ENCODE data around the gene AHI1.
A peak's percentile ranks its signal among the peaks of the same experiment; 100 is the strongest.

AHI1 gene

DNA sequence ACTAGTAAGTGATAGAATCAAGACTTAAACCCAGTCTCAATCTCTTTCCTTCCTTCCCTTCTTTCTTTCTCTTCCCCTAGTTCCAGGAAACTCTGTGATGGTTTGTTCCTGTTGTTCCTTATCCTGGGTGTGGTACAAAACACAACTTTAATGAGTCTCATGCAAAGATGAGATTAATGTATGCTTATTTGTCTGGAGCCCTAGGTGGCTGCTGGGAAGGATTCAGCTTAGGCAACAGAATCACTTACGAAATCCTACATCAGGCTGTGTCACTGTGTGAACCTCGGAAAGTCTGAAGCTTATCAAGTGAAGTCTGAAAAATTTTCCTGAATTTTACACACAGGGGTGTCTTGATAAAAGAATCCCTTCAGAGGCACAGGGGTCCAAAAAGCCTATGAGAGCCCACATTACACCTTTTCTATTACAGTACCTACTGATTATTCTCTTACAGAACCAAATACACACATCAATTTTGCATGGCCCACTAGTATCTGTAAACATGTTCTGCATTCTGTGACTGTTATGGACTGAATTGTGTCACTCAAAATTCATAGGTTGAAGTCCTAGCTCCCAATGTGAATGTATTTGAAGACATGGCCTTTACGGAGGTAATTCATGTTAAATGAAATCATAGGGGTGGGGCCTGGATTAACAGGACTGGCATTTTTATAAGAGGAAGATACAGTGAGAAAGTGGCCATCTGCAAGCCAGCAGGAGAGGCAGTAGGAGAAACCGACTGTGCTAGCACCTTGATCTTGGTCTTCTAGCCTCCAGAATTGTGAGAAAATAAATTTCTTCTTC is 171.7 kb downstream of the AHI1 start:
- DNase-seq: no peak

DNA sequence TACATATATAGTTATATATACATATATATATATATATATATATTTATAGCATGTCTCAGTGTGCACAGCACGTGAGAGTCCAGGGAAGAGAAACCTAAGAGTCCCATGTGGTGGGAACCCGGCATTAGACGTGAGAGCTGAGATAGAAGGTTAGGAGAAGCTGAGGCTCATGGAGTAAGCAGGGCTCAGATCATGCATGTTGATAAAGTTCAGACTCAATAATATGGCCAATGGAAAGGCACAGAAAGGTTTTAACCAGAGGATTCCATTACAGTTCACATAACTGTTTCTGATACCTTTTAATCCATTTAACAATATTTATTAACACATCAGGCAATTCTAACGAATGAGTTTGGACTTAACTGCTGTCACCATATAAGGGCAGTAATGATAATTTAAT is 173.0 kb downstream of the AHI1 start:
- no peak for DNase-seq

DNA sequence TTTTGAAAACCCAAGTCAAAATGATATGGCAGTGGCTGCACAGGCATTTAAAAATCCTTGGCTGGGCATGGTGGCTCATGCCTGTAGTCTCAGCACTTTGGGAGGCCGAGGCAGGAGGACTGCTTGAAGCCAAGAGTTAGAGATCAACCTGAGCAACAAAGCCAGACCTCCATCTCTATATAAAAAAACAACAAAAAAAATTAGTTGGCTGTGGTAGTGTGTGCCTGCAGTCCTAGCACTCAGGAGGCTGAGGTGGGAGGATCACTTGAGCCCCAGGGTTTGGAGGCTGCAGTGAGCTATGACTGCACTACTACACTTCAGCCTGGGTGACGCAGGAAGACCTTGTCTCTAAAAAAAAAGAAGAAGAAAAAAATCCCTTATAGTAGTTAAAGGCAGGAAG is 173.6 kb downstream of the AHI1 start:
- DNase-seq: no peak

DNA sequence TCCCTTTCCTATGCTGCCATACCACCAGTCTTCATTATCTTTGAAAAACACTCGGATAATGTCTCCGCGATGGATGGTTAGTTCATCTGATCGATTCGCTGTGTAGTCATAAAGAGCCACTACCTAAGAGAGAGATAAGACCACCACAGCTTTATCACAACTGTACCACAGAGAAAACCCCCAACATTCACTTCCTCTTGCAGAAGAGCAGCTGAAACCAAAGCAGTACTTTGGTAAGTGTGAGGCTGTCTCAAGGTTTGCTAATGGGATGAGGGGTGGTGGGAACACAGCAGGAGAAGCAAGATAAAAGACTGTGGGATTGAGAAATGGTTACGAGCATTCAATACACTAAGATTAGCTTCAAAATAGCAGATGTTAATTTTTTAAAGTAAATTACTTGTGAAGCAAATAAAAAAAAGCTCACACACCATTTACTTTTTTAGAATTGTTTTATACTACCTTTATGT is 174.3 kb downstream of the AHI1 start:
- DNase-seq: no peak

DNA sequence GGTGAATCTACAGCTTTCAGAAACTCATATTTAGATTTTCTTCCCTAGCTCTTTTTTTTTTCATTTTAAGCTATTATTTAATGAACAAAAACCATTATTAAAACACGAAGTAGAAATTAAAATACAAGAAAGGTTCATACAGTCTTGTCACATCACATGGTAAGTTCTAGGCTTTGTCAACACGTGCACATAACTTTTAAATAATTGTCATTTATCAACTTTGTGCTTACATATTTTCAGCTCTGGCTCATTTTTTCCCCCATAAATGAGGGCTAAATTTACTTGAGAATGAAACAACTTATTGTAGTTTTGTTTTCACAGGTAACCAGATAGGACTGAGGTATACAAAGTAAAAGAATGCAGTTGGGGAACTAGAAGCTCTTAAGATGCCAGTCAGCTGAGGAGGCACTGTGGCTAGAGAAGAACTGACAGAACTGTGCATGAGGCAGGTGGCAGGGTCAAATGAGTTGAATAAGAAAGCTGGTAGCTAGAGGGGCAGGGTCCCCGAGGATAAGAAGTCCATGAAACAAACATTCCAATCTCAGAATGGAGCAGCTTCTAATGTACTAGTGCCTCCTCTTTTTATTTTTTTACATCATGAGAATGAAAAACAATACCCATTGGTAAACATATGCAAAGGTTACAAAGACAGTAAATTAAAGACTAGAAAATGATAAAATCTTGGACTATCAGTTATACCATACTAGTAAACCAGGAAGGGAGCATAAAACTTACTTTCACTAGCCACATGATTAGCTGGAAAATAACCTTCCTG is 174.9 kb downstream of the AHI1 start:
- no peak for DNase-seq

DNA sequence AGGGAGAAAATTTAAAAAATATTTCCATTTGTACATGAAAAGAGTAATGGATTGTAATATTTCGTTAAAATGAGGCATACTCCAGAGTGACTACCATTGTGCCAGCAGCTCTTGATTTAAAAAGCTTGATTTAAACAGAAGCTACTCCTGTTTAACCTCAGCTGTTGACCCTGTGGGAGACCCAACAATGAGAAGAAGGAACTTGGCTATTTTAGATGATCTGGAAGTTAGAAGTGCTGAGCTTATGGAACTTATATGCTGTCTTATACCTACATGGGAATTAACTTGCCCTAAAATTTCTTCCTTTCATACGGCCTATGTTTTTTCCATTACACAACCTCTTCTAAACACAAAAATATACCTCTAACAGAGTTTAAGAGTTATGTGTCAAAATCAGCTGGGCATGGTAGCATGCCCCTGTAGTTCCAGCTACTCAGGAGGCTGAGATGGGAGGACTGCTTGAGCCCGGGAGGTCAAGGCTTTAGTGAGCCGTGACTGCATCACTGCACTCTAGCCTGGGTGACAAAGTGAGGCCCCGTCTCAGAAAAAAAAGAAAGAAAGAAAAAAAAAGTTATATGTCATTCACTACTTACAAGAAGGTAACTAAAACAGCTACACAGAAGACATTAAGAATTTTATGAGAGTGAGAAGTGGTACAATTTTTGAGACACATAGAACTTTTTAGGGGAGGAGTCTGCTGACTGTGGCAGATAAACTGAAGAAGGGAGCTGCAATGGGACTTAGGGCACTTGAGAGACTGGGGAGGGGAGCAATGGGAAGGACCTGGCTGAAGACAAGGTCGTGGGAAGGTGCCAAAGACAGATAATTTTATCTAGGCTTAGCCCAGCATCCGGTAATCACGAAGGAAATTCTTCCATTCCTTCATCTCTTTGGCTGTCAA is 176.6 kb downstream of the AHI1 start:
- no peak for DNase-seq

DNA sequence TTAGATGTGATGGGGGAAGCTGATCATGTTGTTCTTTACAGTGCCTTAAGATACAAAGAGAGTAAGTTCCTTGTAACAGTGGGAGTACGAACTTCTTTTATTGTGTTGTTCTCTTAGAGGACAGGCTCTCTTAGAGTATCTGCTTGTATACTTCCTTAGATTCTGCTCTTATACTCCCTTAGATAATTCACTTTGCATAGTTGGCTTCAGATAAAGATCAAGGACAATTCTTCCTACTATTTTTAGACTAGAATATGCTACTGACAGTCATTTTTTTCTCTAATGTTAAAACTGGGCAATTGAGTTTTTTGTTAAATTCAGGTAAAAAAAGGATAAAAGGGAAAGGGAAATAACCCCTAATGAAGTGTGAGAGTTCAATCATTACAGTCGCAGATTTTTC is 177.7 kb downstream of the AHI1 start:
- DNase-seq: no peak

DNA sequence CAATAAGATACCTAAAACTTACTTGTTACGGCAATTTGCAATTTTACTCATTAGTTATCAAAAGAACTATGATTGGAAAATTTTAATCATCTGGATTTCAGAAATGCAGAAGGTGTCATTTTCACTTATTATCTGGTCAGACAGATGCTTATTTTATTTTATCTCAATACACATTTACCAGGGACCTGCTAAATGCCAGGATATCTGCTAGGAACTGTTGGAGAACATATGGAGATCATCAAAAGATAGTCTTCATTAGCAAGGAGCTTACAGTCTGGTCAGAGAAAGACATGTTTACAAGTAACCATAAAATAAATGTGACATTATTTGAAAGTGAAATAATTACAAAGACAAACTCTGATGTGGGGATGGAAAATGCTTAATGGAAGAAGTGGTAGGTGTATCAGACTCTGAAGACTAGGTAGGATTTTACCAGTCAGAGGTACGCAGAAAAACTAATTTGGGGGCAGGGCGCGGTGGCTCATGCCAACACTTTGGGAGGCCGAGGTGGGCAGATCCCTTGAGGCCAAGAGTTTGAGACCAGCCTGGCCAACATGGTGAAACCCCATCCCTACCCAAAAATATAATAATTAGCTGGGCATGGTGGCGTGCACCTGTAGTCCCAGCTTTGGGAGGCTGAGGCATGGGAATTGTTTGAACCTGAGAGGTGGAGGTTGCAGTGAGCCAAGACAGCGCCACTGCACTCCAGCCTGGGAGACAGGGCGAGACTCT is 178.6 kb downstream of the AHI1 start:
- DNase-seq: no peak

DNA sequence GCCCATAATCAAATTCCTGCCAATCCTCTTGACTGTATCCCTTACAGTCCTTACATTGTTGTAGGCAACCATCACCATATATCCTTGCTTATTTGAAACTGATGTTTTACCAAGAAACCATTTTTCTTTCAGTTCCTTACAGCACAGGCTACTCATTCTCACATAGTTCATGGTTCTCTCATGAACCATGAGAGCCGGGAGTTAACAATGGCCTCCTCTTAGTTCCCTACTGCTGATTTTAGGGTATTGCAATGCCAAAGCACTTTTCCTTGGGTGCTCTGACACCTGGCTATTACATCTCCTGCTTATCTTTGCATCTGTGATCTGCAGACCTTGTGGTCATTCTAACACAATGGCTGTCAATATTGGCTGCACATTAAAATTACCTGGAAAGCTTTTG is 183.0 kb downstream of the AHI1 start:
- no peak for DNase-seq

DNA sequence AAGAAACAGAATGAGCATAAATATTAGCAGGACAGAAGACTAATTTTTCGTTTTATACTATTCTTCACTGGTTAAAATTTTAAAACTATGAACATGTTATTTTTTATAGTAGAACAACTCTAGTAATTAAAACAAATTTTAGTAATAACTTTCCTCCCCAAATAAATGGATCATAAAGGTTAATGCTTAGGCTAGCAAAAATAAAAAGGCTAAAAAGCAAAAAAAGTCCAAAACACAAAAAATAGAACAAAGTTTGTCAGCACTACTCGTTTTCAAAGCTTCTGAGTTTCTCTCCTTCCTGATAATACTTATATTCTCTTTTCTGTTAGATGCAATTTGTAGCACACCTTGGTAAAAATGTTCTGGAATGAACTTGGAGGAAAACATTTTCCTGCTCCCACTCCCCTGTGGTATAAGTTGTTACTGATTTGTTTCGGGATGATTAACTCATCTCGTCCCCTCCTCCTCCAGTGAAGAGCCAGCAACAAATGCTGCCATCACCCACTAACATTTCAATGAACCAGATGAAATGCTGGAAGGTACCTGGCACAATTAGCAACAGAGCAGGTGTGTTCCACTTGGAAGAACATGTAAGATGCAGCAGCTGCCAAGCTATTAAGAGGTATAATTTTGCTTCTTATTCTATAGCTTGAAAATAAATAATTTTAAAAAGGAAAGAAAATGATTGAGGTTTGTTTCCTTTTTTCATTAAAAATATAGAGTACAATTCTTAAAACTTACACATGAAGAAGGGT is 185.9 kb downstream of the AHI1 start:
- no peak for DNase-seq

DNA sequence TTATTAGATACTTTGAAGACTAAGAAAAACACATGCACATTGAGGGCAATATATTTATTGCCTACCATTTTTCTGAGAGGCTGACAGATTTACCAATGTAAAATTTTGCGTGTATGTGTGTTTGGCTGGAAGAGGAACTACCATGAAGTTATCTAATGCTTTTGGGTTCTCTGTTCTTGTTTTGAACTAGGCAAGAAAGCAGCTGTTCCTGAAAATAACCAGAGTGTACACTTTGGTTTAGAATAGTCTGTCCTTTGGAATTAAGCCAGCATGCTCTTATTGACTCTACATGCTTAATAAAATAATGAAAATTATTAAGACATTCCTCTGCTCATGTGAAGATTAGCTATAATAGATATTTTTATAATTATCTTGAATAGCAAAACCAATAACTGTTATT is 187.2 kb downstream of the AHI1 start:
- DNase-seq: no peak

DNA sequence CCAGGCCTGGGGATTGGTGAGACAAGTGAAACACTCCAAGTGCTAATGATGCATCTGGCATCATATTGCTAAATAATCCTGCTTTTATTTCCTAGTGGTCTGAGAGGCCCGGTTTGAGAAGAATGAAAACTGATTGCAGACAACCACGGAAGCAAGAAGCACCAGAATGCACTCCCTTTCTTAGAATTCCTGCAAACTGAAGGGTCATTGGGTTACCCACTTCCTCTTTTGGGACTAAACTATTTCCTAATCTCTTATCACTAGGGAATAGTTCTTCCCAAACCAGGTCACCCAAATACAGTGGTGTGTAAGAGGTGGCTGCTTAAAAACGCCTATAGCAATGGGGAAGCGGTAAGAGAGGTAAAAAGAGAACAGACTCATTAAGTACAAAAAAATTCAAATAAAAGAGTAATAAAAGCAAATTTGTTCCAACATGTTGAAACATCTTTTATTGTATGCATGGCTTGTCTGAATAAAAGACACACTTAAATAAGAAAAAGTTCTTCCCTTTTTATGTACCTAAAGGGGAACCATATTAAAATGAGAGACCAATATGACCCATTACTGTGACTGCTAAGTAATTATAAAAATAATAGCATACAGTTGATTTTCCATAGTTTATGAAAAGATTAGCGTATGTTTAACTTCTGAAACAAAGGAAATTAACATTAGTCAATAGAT is 190.7 kb downstream of the AHI1 start:
- DNase-seq: no peak

DNA sequence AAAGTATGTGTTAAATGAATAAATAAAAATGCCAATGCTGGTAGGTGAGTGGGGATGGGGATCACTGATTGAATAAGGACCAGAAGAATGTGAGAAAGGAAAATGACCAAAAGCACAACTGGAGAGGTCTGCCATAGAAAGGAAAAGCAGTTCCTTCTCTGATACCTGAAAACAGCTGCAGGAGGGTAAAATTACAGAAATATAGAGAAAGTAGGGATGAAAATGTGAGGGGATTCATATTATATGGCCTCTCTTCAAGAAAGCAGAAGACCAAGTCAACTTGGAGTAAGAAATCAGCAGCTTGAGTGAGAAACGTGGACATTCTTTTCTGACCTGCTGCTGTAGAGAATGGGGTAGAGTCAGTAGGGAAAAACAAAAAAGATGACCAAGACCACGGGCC is 191.4 kb downstream of the AHI1 start:
- DNase-seq: no peak

DNA sequence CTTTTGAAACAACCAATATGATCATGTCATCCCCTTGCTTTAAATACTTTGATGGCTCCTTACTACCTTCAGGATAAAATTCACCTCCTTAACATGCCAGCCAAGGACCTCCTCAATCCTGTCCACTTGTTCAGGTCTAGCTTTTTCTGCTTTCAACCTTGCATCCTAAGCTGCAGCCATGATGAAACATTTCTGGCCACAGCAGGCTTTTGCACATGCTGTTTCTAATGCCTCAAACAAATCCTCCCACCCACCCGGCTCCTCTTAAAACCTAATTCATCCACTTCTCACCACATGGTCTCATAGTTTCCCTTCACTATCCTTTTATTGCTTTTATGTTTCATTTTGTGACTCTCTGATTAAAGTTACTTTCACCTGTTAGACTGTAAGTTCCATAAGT is 191.9 kb downstream of the AHI1 start:
- no peak for DNase-seq

DNA sequence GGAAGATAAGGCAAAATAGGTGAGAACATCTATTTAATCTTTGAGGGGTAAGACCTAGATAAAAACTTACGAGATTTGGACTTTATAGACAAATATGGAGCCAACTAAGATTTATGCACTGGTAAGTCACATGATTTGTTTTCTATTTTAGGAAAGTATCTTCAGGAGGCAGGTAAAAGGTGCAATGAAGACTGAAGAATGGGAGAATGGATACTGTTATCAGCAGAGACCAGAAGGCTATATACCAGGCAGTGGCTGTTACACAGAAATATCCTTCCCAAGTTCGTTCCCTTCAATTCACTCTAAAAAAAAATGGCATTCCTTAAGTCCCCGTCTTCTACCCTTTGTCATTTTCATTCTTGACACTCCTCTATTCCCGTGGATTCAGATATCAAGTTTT is 192.7 kb downstream of the AHI1 start:
- DNase-seq: no peak

DNA sequence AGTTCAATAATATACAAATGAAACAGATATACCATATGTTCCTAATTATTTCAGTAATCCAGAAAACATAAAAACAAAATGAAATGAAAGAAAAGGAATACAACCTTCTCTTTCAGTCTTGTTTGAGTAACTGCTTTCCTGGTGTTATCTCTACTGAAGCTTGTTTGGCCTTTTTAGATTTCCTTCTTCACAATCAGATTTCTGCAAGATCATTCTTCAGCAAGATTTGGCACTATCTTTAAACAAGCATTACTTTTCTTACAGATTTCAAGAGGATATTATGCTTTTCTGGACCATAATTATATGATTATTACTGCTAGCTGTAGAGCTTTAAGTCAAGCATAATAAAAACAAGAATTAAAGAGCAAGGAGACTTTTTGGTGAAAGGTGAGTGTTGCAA is 196.2 kb downstream of the AHI1 start:
- DNase-seq: no peak

DNA sequence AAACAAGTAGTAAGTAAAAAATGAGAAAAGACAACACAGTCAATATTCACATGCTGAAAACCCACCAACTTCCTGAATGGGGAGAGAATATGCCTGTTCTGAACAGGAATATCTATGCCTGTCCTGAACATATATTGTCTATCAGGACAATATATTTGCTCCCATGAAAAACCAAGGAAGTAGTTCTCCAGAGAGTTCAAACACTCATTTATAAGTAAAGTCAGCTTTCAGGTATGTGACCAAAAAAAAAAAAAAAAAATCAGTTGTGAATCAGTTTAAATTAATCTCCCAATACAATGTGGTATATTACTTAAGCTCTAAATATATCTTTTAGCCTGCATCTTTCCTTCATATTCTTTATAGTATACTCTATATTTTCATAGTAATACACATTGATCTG is 197.0 kb downstream of the AHI1 start:
- DNase-seq: peak; percentile 20

DNA sequence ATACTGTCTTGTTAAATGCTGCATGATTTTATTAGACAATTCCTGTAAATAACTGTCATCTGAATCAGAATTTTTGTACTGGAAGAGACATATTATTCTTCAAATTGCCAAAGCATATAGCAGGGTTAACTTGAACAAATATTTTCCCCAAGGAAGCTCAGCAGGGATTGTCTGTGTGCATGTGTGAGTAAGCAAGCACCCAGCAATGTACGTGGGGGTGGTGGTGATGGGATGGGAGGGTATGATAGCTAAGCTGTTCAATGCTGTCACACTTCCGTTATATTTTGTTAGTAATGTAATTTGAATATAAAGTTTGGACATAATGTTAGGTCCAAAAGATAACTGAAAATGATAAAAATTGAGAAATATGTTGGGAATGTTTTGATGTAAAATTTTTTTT is 198.3 kb downstream of the AHI1 start:
- DNase-seq: peak; percentile 60

DNA sequence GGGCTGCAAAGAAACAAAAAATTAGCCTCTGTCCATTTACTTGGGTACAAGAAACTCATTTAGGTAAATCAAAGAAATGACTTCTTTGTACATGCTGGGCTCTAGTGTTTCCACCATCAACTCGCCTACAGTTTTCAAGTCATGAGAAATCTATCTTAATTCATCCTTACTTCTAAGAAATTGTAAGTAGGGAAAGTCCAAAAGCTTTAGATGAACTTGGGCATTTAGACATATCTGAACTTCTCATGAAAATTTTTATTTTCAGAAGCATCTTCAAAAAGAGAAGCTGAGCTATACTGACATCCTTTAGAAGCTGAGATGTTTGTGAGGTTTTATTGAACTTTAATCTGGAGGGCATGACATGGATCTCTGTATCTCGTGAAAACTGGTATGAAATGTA is 199.1 kb downstream of the AHI1 start:
- no peak for DNase-seq

DNA sequence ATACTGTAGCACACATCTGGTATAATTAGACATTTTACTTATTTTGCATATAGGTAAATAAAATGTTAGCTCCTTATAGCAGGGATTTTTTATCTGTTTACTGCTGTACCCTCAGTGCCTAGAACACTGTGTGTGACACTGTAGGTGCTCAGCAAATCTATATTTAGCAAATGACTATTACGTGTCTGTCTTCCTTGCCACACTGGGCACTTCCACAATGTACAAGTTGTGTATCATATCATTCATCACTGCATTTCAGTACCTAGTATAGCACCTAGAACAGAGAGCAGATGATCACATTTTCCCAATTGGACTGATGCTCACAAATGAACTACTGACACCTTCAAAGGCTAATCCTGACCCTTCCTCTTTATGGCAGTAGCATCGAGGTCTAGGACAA is 200.8 kb downstream of the AHI1 start:
- DNase-seq: no peak

DNA sequence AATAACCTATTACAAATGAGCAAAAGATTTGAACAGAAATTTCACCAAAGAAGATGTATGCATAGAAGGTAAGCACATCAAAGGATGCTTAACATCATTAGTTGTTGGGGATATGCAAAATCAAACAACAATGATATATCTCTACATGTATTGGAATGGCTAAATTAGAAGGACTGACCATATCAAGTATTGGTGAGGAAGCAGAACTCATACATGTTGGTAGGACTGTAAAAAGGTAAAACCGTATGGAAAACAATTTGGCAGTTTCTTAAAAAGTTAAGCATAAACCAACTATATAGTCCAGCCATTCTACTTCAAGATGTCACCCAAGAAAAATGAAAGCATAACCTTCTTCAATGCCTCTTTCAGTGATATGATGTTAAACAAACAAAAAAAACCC is 202.5 kb downstream of the AHI1 start:
- no peak for DNase-seq

All from fibroblast of skin of abdomen (primary cell).